Right lung (tissue), 5 donors: ENCODE data around the gene TEX29. TPM values are rescaled to one million over a fixed set of nuclear protein-coding genes. Genes with fewer than 3 reads are reported as not detected.
A peak's percentile ranks its signal among the peaks of the same experiment; 100 is the strongest.

Experiments
- DNase-seq, 2 donors: peaks; one replicate each; pipeline ENCODE4 v3.0.0-alpha.2; 2013
- polyA plus RNA-seq, 5 donors: library from polyadenylated mRNA; unstranded; fragments of 120-200 nt; gene quantifications; one replicate each; pipeline versions ENCODE4 v1.2.1 to v1.2.3, GENCODE V29; 2013; ENCODE audit warnings: inconsistent platforms in 1 of 5, low replicate concordance in 1 of 5; ENCODE audit not compliant: insufficient read length in 5 of 5, insufficient read depth in 1 of 5

Gene TEX29
- polyA plus RNA-seq, 5 donors, result 0.22 to 0.64 (median 0.37) TPM

GRCh38 chr13:111322001-111322915 lies 1.8 kb downstream of the TEX29 start:
- no peak for DNase-seq

GRCh38 chr13:111322916-111323331 lies 2.5 kb downstream of the TEX29 start:
- DNase-seq, result no peak

GRCh38 chr13:111323549-111323948 lies 3.1 kb downstream of the TEX29 start:
- DNase-seq, result no peak

- DNase-seq, result no peak
Measured at GRCh38 chr13:111323950-111324651, 3.7 kb downstream of the TEX29 start.

- DNase-seq, result no peak
Measured at GRCh38 chr13:111324736-111325135, 4.3 kb downstream of the TEX29 start.

GRCh38 chr13:111325146-111325890 lies 4.9 kb downstream of the TEX29 start:
- no peak for DNase-seq

- no peak for DNase-seq
Measured at GRCh38 chr13:111325941-111326620, 5.6 kb downstream of the TEX29 start.

- no peak for DNase-seq
Measured at GRCh38 chr13:111326621-111326965, 6.2 kb downstream of the TEX29 start.

GRCh38 chr13:111326981-111327642 lies 6.7 kb downstream of the TEX29 start:
- DNase-seq, result no peak

GRCh38 chr13:111327730-111328573 lies 7.5 kb downstream of the TEX29 start:
- no peak for DNase-seq

GRCh38 chr13:111328574-111329410 lies 8.3 kb downstream of the TEX29 start:
- DNase-seq, result no peak

- DNase-seq, result no peak
Measured at GRCh38 chr13:111329641-111330040, 9.2 kb downstream of the TEX29 start.

GRCh38 chr13:111330066-111330610 lies 9.7 kb downstream of the TEX29 start:
- DNase-seq, result peak; percentile 21 to 27

GRCh38 chr13:111335298-111335697 lies 14.9 kb downstream of the TEX29 start:
- no peak for DNase-seq

- DNase-seq, result no peak
Measured at GRCh38 chr13:111336666-111337065, 16.2 kb downstream of the TEX29 start.

- DNase-seq, result no peak
Measured at GRCh38 chr13:111337206-111337605, 16.8 kb downstream of the TEX29 start.

- no peak for DNase-seq
Measured at GRCh38 chr13:111337741-111338140, 17.3 kb downstream of the TEX29 start.

GRCh38 chr13:111338841-111339240 lies 18.4 kb downstream of the TEX29 start:
- DNase-seq, result no peak
